ENCODE measurements around the gene TMEM248.
"Not testable (repeated sequence)": the region's sequence is repeated elsewhere in the genome, so short reads cannot be mapped to it uniquely, and the experiment has no call there.

Gene TMEM248

GRCh38 chr7:66953044-66953427 is 32.0 kb downstream of the TMEM248 start:
- DNase-seq, result no peak

GRCh38 chr7:66957595-66958290 is 36.7 kb downstream of the TMEM248 start:
- no peak for DNase-seq

- no peak for DNase-seq
Observed at GRCh38 chr7:66958538-66959350, 37.7 kb downstream of the TMEM248 start.

- no peak for DNase-seq
Observed at GRCh38 chr7:66960192-66960591, 39.2 kb downstream of the TMEM248 start.

- no peak for DNase-seq
Observed at GRCh38 chr7:66961096-66961495, 40.1 kb downstream of the TMEM248 start.

GRCh38 chr7:66964411-66964810 is 43.4 kb downstream of the TMEM248 start:
- DNase-seq, result no peak

GRCh38 chr7:66967029-66967428 is 46.0 kb downstream of the TMEM248 start:
- no peak for DNase-seq

- DNase-seq, result not testable (repeated sequence)
Observed at GRCh38 chr7:66969001-66969400, 48.0 kb downstream of the TMEM248 start.

- DNase-seq, result no peak
Observed at GRCh38 chr7:66970310-66970709, 49.3 kb downstream of the TMEM248 start.

GRCh38 chr7:66974986-66975590 is 54.1 kb downstream of the TMEM248 start:
- DNase-seq, result no peak

- DNase-seq, result not testable (repeated sequence)
Observed at GRCh38 chr7:66978312-66978711, 57.3 kb downstream of the TMEM248 start.

GRCh38 chr7:66979013-66979412 is 58.0 kb downstream of the TMEM248 start:
- not testable (repeated sequence) for DNase-seq

- not testable (repeated sequence) for DNase-seq
Observed at GRCh38 chr7:66980336-66980735, 59.3 kb downstream of the TMEM248 start.

- not testable (repeated sequence) for DNase-seq
Observed at GRCh38 chr7:66989552-66989951, 68.5 kb downstream of the TMEM248 start.

GRCh38 chr7:66994051-66994450 is 73.0 kb downstream of the TMEM248 start:
- DNase-seq, result not testable (repeated sequence)

GRCh38 chr7:66994691-66995049 is 73.6 kb downstream of the TMEM248 start:
- peak; percentile 31 for DNase-seq

GRCh38 chr7:66995050-66995776 is 74.2 kb downstream of the TMEM248 start, which contains the start of gene SBDS:
TSS of gene SBDS (minus strand) at chr7:66995586. CDS start at chr7:66995417, 169 bp downstream.
- DNase-seq, result peak; percentile 95

GRCh38 chr7:66996444-66997191 is 75.6 kb downstream of the TMEM248 start, which contains the start of gene TYW1:
TSS of gene TYW1 (plus strand) at chr7:66996833. CDS start at chr7:66996979, 146 bp downstream.
- peak; percentile 99 for DNase-seq

- DNase-seq, result not testable (repeated sequence)
Observed at GRCh38 chr7:67000601-67001258, 79.7 kb downstream of the TMEM248 start.

GRCh38 chr7:67004145-67004544 is 83.1 kb downstream of the TMEM248 start:
- not testable (repeated sequence) for DNase-seq

GRCh38 chr7:67006965-67007364 is 85.9 kb downstream of the TMEM248 start:
- no peak for DNase-seq

Data from NK-92 treated with Interleukin-12 subunit alpha and Interleukin-12 subunit beta, amount 100 ng/mL, for 24 hours (cell line).